OCI-LY1 (cell line): ENCODE measurements around the gene C4B.

ENCODE experiments used
- CTCF ChIP-seq: fragments of 200-600 bp; sonication (generic), shearing (Covaris generic); IDR thresholded peaks from 2 replicates; pipeline ENCODE4 v1.5.1; 2017; ENCODE audit warnings: mild to moderate bottlenecking, antibody characterized with exemption, low read length, moderate library complexity, mixed read lengths
- EZH2 ChIP-seq: fragments of 200-600 bp; sonication (generic), shearing (Covaris generic); IDR thresholded peaks from 2 replicates; pipeline ENCODE4 v1.8.0; 2017; ENCODE audit warnings: borderline replicate concordance, mixed run types, mild to moderate bottlenecking, antibody characterized with exemption, low read length, moderate library complexity, mixed read lengths

- TF ChIP-seq CTCF (no peak), EZH2 (no peak)
Observed at GRCh38 chr6:31965700-31966099, 48.9 kb upstream of the C4B start.
